H1 (cell line): ENCODE data around the gene TFAP2C. TPM values are rescaled to one million over a fixed set of nuclear protein-coding genes. Genes with fewer than 3 reads are reported as not detected.

Experiments
- CTCF ChIA-PET: fragments of 300-600 bp; sonication (Branson Sonifier 250); formaldehyde crosslinking; loops from one replicate; lab custom pipeline; 2021; ENCODE audit not compliant: partially characterized antibody; lab: Charles Lee
- POLR2A ChIA-PET: fragments of 300-600 bp; sonication (Branson Sonifier 250); formaldehyde crosslinking; loops from one replicate; lab custom pipeline; 2021; ENCODE audit warnings: inconsistent platforms; ENCODE audit not compliant: partially characterized antibody; lab: Charles Lee
- DNase-seq, 2 experiments: peaks; one replicate each; pipeline versions ENCODE4 v3.0.0 to v3.0.0-alpha.2; 2010 to 2022; ENCODE audit warnings: low spot score in 2 of 2, low read depth in 1 of 2, mixed read lengths in 1 of 2
- FAIRE-seq: peaks from 2 replicates; lab custom pipeline; 2011; peaks lifted over from hg19 to GRCh38; lab: Jason Lieb, UNC
- H2AFZ ChIP-seq: 2 replicates; pipeline ENCODE4 v1.8.1; 2012; ENCODE audit warnings: low read length, inconsistent platforms
- H2AK5ac ChIP-seq: 2 replicates; pipeline ENCODE4 v1.6.1; 2013; ENCODE audit warnings: low read depth, low read length
- H2BK120ac ChIP-seq: replicated peaks from 2 replicates; pipeline ENCODE3; 2013; ENCODE audit warnings: low read depth, low read length, inconsistent platforms
- H2BK12ac ChIP-seq: 2 replicates; pipeline ENCODE4 v1.6.1; 2013; ENCODE audit warnings: low read depth, low read length
- H2BK15ac ChIP-seq: 2 replicates; pipeline ENCODE4 v1.6.1; 2013; ENCODE audit warnings: low read length
- H2BK20ac ChIP-seq: 2 replicates; pipeline ENCODE4 v1.6.1; 2013; ENCODE audit warnings: low read length
- H2BK5ac ChIP-seq: 2 replicates; pipeline ENCODE4 v1.6.1; 2013; ENCODE audit warnings: low read depth, low read length
- H3K14ac ChIP-seq: 2 replicates; pipeline ENCODE4 v1.6.1; 2013; ENCODE audit warnings: inconsistent platforms; ENCODE audit not compliant: insufficient read length
- H3K18ac ChIP-seq: 2 replicates; pipeline ENCODE4 v1.6.1; 2013; ENCODE audit warnings: low read length; ENCODE audit errors: extremely low read depth
- H3K23ac ChIP-seq: 2 replicates; pipeline ENCODE4 v1.6.1; 2013; ENCODE audit warnings: inconsistent platforms; ENCODE audit not compliant: insufficient read length
- H3K23me2 ChIP-seq: 2 replicates; pipeline ENCODE4 v1.6.1; 2013; ENCODE audit warnings: low read depth, low read length
- H3K27ac ChIP-seq: 2 replicates; pipeline ENCODE4 v1.6.1; 2011; ENCODE audit warnings: low read depth, low read length, inconsistent platforms
- H3K27me3 ChIP-seq, 4 experiments: replicated peaks in 1 of 4; 1 replicate in 1 of 4; 2 replicates in 3 of 4; pipeline versions ENCODE4 v1.6.1 to v1.8.1; 2011 to 2013; ENCODE audit warnings: low read length in 3 of 4, mild to moderate bottlenecking in 3 of 4, inconsistent platforms in 2 of 4, mixed read lengths in 2 of 4, moderate library complexity in 1 of 4; ENCODE audit not compliant: control insufficient read depth in 3 of 4, insufficient read depth in 3 of 4; ENCODE audit errors: extremely low read depth in 1 of 4
- H3K36me3 ChIP-seq, 4 experiments: 2 replicates each; pipeline versions ENCODE4 v1.6.1 to v1.8.1; 2011 to 2013; ENCODE audit warnings: mild to moderate bottlenecking in 4 of 4, low read length in 3 of 4, moderate library complexity in 2 of 4, control low read depth in 1 of 4, inconsistent platforms in 1 of 4; ENCODE audit not compliant: insufficient read depth in 4 of 4, control insufficient read depth in 2 of 4
- H3K4ac ChIP-seq: replicated peaks from 2 replicates; pipeline ENCODE3; 2013; ENCODE audit warnings: low read length, low read depth, mixed read lengths, inconsistent platforms; ENCODE audit not compliant: insufficient read length
- H3K4me1 ChIP-seq, 4 experiments: replicated peaks in 1 of 4; 1 replicate in 1 of 4; 2 replicates in 3 of 4; pipeline versions ENCODE4 v1.6.1 to v1.8.1; 2011 to 2013; ENCODE audit warnings: low read length in 3 of 4, inconsistent platforms in 2 of 4, mixed read lengths in 1 of 4; ENCODE audit not compliant: insufficient read depth in 4 of 4, control insufficient read depth in 3 of 4
- H3K4me2 ChIP-seq, 2 experiments: 2 replicates each; pipeline versions ENCODE4 v1.6.1 to v1.8.1; 2011 to 2013; ENCODE audit warnings: low read depth in 2 of 2, low read length in 2 of 2, control low read depth in 1 of 2, inconsistent platforms in 1 of 2, mild to moderate bottlenecking in 1 of 2; ENCODE audit not compliant: insufficient read depth in 1 of 2
- H3K4me3 ChIP-seq, 4 experiments: fragments of 200-600, 300-600 bp in 1 of 4; sonication (generic), shearing (Covaris generic), sonication (Bioruptor Twin) in 1 of 4; 2 replicates each; pipeline versions ENCODE4 v1.5.1 to v1.8.1; 2011 to 2016; ENCODE audit warnings: low read length in 4 of 4, low read depth in 3 of 4, control low read depth in 2 of 4, inconsistent platforms in 2 of 4, mild to moderate bottlenecking in 2 of 4, mixed read lengths in 1 of 4, moderate library complexity in 1 of 4; ENCODE audit not compliant: insufficient read depth in 2 of 4; ENCODE audit errors: extremely low read depth in 1 of 4
- H3K56ac ChIP-seq: replicated peaks from 2 replicates; pipeline ENCODE3; 2013; ENCODE audit warnings: low read depth, mild to moderate bottlenecking, mixed read lengths, low read length, inconsistent platforms; ENCODE audit not compliant: insufficient read length
- H3K79me1 ChIP-seq: 2 replicates; pipeline ENCODE4 v1.6.1; 2013; ENCODE audit warnings: low read depth, low read length, control low read depth
- H3K79me2 ChIP-seq, 2 experiments: 2 replicates each; pipeline versions ENCODE4 v1.6.1 to v1.8.1; 2012 to 2013; ENCODE audit warnings: low read length in 2 of 2, mild to moderate bottlenecking in 2 of 2, inconsistent platforms in 1 of 2; ENCODE audit not compliant: insufficient read depth in 2 of 2, control insufficient read depth in 1 of 2
- H3K9ac ChIP-seq, 4 experiments: replicated peaks in 1 of 4; 1 replicate in 1 of 4; 2 replicates in 3 of 4; pipeline versions ENCODE4 v1.6.1 to v1.8.1; 2011 to 2013; ENCODE audit warnings: low read depth in 3 of 4, low read length in 3 of 4, control low read depth in 2 of 4, mild to moderate bottlenecking in 2 of 4, moderate library complexity in 2 of 4, inconsistent platforms in 1 of 4; ENCODE audit errors: extremely low read depth in 1 of 4
- H3K9me3 ChIP-seq, 2 experiments: 2 replicates each; pipeline versions ENCODE4 v1.6.1 to v1.8.1; 2012 to 2013; ENCODE audit warnings: mild to moderate bottlenecking in 2 of 2, moderate library complexity in 2 of 2, control low read depth in 1 of 2, inconsistent platforms in 1 of 2, low read depth in 1 of 2, low read length in 1 of 2, mixed read lengths in 1 of 2; ENCODE audit not compliant: insufficient read depth in 2 of 2
- H4K20me1 ChIP-seq, 2 experiments: replicated peaks in 1 of 2; 2 replicates each; pipeline versions ENCODE3 to v1.8.1; 2011 to 2013; ENCODE audit warnings: inconsistent platforms in 2 of 2, low read length in 2 of 2, mild to moderate bottlenecking in 1 of 2; ENCODE audit not compliant: insufficient read depth in 2 of 2, control insufficient read depth in 1 of 2
- H4K5ac ChIP-seq: 2 replicates; pipeline ENCODE4 v1.6.1; 2013; ENCODE audit warnings: low read length, low read depth, mixed read lengths, inconsistent platforms; ENCODE audit not compliant: insufficient read length
- H4K8ac ChIP-seq: 2 replicates; pipeline ENCODE4 v1.8.0; 2013; ENCODE audit warnings: mild to moderate bottlenecking, moderate library complexity, low read length, inconsistent platforms; ENCODE audit not compliant: insufficient read depth; ENCODE audit errors: extremely low read depth
- H4K91ac ChIP-seq: replicated peaks from 2 replicates; pipeline ENCODE3; 2013; ENCODE audit warnings: low read length, mixed read lengths, inconsistent platforms; ENCODE audit not compliant: insufficient read length
- CHD2 ChIP-seq: IDR thresholded peaks from 2 replicates; pipeline ENCODE4 v1.6.1; 2012; ENCODE audit warnings: low read length, improper control_type of control experiment
- EZH2 ChIP-seq: fragments of 200-600 bp; sonication (generic); IDR thresholded peaks from 2 replicates; pipeline ENCODE4 v1.7.1; 2012; ENCODE audit warnings: low read depth, mild to moderate bottlenecking, moderate library complexity, low read length, inconsistent platforms; ENCODE audit not compliant: severe bottlenecking
- GABPA ChIP-seq: IDR thresholded peaks from 2 replicates; pipeline ENCODE4 v1.6.1; 2011; ENCODE audit warnings: mild to moderate bottlenecking, low read length, moderate library complexity, borderline replicate concordance; ENCODE audit not compliant: insufficient read depth
- KDM5A ChIP-seq: fragments of 200-600 bp; IDR thresholded peaks from 2 replicates; pipeline ENCODE4 v1.7.1; 2012; ENCODE audit warnings: mild to moderate bottlenecking, low read length, inconsistent platforms, mixed read lengths
- NRF1 ChIP-seq: IDR thresholded peaks from 2 replicates; pipeline ENCODE4 v1.6.1; 2011; ENCODE audit warnings: mild to moderate bottlenecking, low read depth, low read length, improper control_type of control experiment
- RAD21 ChIP-seq, 2 experiments: IDR thresholded peaks in 1 of 2; conservative IDR thresholded peaks in 1 of 2; 2 replicates each; pipeline ENCODE4 v1.6.1; 2011; ENCODE audit warnings: low read depth in 2 of 2, low read length in 2 of 2, improper control_type of control experiment in 1 of 2, inconsistent platforms in 1 of 2, mild to moderate bottlenecking in 1 of 2, moderate library complexity in 1 of 2
- SAP30 ChIP-seq: fragments of 300-600 bp; sonication (generic); IDR thresholded peaks from 2 replicates; pipeline ENCODE4 v1.7.1; 2012; ENCODE audit warnings: low read length, moderate library complexity, mild to moderate bottlenecking, inconsistent platforms; ENCODE audit not compliant: insufficient read depth, insufficient replicate concordance
- TEAD4 ChIP-seq: IDR thresholded peaks from 2 replicates; pipeline ENCODE4 v1.6.1; 2012; ENCODE audit warnings: low read depth, low read length, inconsistent platforms, mixed read lengths
- ZNF274 ChIP-seq: IDR thresholded peaks from 2 replicates; pipeline ENCODE4 v1.7.0; 2012; ENCODE audit warnings: low read length, borderline replicate concordance; ENCODE audit errors: extremely low read depth
- WGBS, 2 experiments: shearing (Covaris generic) in 1 of 2; methylation state at CpG; one replicate each; pipeline versions ENCODE4 v1.1.6 to v1.1.7; 2013 to 2015; ENCODE audit warnings: low lambda C conversion rate in 2 of 2, mixed read lengths in 2 of 2, inconsistent platforms in 1 of 2, low coverage in 1 of 2, missing lambda C conversion rate in 1 of 2; ENCODE audit not compliant: insufficient replicate concordance in 2 of 2, insufficient coverage in 1 of 2, insufficient read length in 1 of 2; ENCODE audit errors: extremely low coverage in 1 of 2, missing lambda C conversion rate in 1 of 2; 5-methylcytosine and 5-hydroxymethylcytosine counted together
- polyA plus RNA-seq, 7 experiments: library from polyadenylated mRNA; depleted of rRNA in 3 of 7; stranded (reverse) in 5 of 7; unstranded in 2 of 7; fragments of >200 nt in 5 of 7; fragments of 200-250 nt in 2 of 7; gene quantifications; 1 replicate in 5 of 7; 2 replicates in 1 of 7; 4 replicates in 1 of 7; pipeline versions ENCODE4 v1.2.1 to v1.2.3, GENCODE V29; 2011 to 2013; ENCODE audit warnings: missing spikeins in 2 of 7, mixed read lengths in 2 of 7
- total RNA-seq: library from RNA; stranded (reverse); fragmentation: NEBNext Ultra II Directional; extraction: Animal tissue kit (Norgen Biotek cat#: 25700); gene quantifications from 2 replicates; pipeline ENCODE4 v1.2.1, GENCODE V29; 2021
- TF ChIP-seq, protein P1 (sequence below), 3 experiments: IDR thresholded peaks; 1 replicate in 2 of 3; 2 replicates in 1 of 3; pipeline versions ENCODE4 v1.5.1 to v1.6.1; 2011; ENCODE audit warnings: low read length in 3 of 3, mild to moderate bottlenecking in 3 of 3, inconsistent platforms in 2 of 3, low read depth in 1 of 3, moderate library complexity in 1 of 3; ENCODE audit not compliant: insufficient read depth in 1 of 3; ENCODE audit errors: control extremely low read depth in 1 of 3

Gene TFAP2C
- total and polyA plus RNA-seq, 2 of the 8 experiments (the other 6 are each of a cell fraction or from before 2014, with no cell fraction given): 1.7 to 5.8 TPM

DNA sequence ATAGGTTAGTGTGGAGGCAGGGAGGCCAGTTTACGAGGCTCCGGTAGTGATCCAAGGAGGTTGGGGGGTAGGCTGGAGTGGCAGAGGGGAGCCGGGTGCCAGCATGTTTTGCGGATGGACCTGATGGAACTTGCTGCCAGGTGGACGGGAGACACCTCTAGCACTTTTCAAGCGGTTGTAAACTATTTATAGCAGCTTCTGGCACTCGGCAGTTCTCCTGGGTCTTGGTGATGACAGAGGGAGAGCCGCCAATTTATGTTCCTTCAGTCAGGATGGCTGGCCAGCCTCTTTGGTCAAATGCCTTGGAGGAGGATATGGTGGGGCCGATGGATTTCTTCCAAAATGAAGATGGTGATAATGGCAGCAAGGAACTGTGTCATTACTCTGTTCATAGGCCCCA, 28.8 kb downstream of the TFAP2C start:
- Histone ChIP-seq H3K79me1 (no peaks in the 10 kb centered on the region), H2BK5ac (no peak overlapping the region), H3K27ac (no peak overlapping the region), H3K23ac (no peak overlapping the region), H3K36me3 (no peaks in the 10 kb centered on the region), H3K18ac (no peak overlapping the region), H3K27me3 (no peaks in the 10 kb centered on the region; a peak in 1 of 7 replicates), H3K14ac (no peak overlapping the region), H2AK5ac (no peak overlapping the region), H3K4ac (no peak overlapping the region), H2BK15ac (no peak overlapping the region), H2BK20ac (no peak overlapping the region), H3K56ac (no peak overlapping the region), H3K4me1 (peaks cover 0 to 2% (median 0%) of the 10 kb centered on the region in 4 experiments; a peak in 1 of 7 replicates), H2BK120ac (no peak overlapping the region), H4K91ac (no peak overlapping the region), H4K8ac (no peak overlapping the region), H4K20me1 (no peaks in the 10 kb centered on the region), H3K4me3 (no peak overlapping the region), H3K9me3 (no peaks in the 10 kb centered on the region), H2AFZ (no peak overlapping the region), H3K9ac (no peak overlapping the region), H3K23me2 (no peaks in the 10 kb centered on the region), H3K4me2 (no peak overlapping the region), H4K5ac (no peak overlapping the region), H3K79me2 (no peaks in the 10 kb centered on the region), H2BK12ac (no peak overlapping the region)
- WGBS, 2 experiments: 89% methylated on average over 9 of the region's 9 CpGs; no CpG with 5 or more reads in 1 of the 2 experiments
- CTCF ChIA-PET: no interaction called here
- FAIRE-seq (no peak), DNase-seq (no peak)
- POLR2A ChIA-PET: no interaction called here
- TF ChIP-seq CHD2 (no peak), TEAD4 (no peak), SAP30 (no peak), KDM5A (no peak), EZH2 (no peak), NRF1 (no peak), ZNF274 (no peak), RAD21 (IDR thresholded peaks at IDR 0.05 in 1 of 2, conservative IDR thresholded peaks at IDR 0.05 in 1 of 2; ENCODE audit: low read depth in 2 of 2, low read length in 2 of 2) (no peak), GABPA (no peak)
- TF ChIP-seq, protein P1, sequence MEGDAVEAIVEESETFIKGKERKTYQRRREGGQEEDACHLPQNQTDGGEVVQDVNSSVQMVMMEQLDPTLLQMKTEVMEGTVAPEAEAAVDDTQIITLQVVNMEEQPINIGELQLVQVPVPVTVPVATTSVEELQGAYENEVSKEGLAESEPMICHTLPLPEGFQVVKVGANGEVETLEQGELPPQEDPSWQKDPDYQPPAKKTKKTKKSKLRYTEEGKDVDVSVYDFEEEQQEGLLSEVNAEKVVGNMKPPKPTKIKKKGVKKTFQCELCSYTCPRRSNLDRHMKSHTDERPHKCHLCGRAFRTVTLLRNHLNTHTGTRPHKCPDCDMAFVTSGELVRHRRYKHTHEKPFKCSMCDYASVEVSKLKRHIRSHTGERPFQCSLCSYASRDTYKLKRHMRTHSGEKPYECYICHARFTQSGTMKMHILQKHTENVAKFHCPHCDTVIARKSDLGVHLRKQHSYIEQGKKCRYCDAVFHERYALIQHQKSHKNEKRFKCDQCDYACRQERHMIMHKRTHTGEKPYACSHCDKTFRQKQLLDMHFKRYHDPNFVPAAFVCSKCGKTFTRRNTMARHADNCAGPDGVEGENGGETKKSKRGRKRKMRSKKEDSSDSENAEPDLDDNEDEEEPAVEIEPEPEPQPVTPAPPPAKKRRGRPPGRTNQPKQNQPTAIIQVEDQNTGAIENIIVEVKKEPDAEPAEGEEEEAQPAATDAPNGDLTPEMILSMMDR (IDR thresholded peaks at IDR 0.05; ENCODE audit: control extremely low read depth in 1 of 3, insufficient read depth in 1 of 3, low read depth in 1 of 3, low read length in 3 of 3): no peak
